NCI-H2029 (cell line): ENCODE data around the gene HM13.
"Not testable (repeated sequence)": the region's sequence is repeated elsewhere in the genome, so short reads cannot be mapped to it uniquely, and the experiment has no call there.

ENCODE experiments used
- DNase-seq: peaks from one replicate; lab custom pipeline; 2025; lab: John Stamatoyannopoulos, UW

HM13 gene

DNA sequence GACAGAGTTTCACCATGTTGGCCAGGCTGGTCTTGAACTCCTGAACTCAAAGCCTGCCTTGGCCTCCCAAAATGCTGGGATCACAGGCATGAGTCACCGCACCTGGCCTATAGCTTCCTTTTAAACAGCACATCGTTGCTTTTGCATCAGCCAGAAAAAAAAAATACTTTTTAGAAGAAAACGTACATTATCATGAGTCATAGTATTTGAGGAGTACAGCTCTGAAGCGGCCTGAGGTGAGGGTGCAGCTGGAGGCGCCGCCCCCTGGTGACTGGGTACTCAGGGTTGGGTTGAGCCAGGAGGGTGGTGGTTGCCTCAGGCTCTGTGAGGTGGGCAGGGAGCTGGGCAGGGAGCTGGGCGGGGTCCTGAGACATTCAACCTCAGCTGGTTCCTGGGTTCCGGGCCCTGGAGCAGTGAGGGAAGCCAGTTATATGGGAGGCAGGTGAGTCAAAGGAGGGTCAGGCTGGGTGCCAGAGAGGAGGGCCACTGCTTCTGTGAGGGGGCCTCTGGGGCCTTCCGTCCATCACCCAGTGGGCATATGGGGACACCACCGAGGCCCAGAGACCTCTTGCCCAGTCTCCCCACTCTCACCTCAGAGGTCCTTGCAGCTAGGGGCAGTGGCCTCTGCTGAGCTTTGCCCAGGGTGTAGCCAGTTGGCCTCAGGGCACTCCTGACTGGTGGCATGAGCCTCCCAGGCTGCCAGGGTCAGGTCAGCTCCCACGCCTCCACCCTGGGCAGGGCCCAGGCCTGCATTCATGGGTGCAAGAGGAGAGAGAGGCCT, 79.2 kb downstream of the HM13 start:
- DNase-seq: no peak

DNA sequence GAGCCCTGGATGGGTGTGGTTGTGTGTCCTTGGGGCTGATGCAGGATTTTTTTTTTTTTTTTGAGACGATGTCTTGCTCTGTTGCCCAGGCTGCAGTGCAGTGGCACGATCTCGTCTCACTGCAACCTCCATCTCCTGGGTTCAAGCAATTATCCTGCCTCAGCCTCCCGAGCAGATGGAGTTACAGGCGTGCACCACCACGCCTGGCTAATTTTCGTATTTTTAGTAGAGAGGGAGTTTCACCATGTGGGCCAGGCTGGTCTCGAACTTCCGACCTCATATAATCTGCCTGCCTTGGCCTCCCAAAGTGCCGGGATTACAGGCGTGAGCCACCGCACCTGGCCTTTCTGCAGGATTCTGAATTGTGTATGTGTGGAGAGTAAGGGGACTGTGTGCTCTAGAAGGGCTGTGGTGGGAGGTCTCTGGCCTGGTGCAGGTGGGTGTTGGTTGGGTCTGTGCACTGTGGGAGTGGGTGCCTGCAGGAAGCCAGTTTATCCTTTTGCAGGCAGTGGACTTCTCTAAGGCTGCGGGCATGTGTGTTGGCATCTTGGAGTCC, 79.8 kb downstream of the HM13 start:
- no peak for DNase-seq

DNA sequence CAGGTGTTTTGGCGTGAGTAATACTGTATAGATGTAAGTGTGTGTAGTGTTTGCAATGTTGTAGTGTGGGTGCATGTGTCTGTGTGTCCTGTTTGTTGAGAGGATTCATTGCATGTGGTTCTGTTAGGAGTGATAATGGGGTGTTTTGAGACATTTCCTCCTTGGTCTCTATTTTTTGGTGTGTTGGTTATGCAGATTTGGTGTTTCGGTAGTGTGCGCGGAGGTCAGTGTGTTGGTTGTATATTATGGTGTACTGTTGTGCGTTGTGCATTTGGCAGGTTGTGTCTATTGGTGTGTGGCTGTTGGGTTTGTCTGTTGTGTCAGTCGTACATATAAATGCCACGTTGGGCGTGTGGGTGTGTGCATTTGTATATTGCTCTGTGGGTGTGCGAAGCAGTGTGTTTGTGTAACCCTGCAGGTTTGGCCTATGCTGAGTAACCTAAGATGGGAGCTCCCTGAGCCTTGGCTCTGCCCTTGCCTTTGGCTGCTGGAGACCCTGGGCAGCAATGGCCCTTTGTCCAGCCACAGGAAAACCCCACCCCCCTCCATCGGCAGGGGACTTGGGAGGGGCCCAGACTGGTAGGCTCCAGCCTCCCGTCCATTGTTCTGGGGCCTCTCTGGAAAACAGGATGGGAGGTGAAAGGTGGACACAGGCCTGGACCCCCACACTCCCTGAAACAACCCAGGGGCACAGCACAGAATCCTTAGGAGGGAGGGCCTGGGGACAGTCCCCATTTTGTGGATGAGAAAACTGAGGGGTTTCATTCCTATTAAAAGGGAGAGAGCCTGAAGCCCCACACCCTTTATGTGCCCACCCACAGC, 80.5 kb downstream of the HM13 start:
- no peak for DNase-seq

DNA sequence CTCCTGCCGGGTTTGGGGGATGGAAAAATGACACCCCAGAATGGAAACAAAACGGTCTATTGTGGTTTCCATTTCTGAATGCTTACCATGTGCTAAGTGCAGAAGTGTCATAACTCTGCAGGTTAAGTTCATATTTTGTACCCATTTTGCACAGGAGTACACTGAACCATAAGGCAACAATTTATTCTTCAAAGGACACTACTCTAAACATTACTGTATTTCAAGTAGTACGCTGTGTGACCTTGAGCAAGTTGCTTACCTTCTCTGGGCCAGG, 81.1 kb downstream of the HM13 start:
- DNase-seq: no peak

DNA sequence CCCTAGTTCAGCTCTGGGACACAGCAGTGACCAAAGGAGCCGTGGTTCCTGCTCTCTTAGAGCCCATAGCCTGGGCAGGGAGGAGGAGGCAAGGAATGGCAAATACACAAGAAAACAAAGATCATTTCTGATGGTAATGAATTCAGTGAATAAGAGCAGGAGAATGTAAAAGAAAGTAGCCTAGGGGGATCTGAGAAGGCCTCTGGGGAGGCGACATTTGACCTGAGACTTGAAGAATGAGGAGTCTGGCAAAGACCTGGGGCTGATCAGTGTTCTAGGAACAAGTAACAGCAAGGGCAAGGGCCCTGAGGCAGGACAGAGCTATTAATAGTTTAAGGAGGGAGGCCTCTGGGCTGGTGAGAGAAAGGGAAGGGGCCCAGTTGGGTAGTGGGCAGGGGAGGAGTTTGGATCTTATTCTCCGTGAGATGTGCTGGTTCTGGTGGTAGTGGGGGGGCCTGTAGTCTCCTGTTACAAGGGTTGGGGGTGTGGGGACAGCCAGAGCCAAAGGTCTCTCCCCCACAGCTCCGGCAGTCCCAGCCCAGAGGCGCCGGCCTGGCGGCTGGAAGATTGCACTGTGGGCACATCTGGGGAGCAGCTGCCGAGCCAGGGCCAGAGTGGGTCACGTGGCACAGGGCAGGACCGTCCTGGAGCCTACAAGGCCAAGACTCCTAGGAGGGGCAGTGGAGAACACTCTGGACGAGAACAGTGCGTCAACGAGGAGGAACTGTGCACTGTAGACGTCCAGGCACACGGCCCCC, 81.6 kb downstream of the HM13 start:
- peak; percentile 35 for DNase-seq

DNA sequence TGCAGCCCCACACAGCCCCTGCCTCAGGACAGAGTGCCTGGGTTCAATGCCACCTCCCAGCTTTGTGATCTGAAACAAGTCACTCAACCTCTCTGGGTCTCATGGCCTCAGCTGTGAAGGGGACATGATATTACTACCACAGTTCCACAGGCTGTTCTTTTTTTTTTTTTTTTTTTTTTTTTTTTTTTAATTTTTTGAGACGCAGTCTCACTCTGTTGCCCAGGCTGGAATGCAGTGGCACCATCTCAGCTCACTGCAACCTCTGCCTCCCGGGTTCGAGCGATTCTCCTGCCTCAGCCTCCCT, 82.1 kb downstream of the HM13 start:
- DNase-seq: not testable (repeated sequence)

DNA sequence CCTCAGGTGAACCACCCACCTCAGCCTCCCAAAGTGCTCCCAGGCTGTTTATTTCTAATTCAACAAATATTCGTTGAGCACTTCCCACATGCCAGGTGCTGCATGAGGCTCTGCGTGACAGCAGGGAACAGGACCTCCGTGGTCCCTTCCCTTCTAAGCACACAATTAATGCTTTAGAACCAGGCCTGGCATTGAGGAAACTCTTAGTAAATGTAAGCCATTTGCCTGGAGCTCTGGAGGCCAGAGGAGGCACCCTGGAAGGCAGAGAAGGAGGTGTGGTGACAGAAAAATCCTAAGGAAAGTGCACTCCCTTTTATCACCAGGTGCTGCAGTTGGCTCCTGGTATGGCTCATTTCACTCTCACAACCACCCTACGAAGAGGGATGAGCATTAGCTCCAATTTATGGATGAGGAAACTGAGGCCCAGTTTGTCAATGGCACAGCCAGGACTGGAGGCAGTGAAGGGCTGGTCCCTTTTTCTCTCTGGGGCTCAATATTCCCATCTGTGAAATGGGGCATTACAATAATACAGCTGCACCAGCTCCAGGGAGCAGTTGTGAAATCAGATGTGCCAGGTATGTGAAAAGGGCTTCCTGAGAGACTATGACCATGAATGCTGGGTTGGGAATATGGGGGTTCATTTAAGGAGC, 82.7 kb downstream of the HM13 start:
- DNase-seq: peak; percentile 69

DNA sequence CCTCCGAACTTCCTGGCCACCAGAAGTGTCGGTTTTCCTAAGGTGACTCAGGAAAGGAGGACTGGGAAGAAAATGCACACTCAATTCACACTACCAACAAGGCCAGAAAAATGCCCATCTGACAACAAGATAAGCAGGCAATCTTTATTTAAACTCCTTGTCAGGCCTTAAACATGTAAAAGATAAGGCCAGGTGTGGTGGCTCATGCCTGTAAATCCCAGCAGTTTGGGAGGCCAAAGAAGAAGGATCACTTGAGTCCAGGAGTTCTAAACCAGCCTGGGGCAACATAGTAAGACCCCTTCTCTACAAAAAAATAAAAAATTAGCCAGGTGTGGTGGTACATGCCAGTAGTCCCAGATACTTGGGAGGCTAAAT, 83.2 kb downstream of the HM13 start:
- no peak for DNase-seq

DNA sequence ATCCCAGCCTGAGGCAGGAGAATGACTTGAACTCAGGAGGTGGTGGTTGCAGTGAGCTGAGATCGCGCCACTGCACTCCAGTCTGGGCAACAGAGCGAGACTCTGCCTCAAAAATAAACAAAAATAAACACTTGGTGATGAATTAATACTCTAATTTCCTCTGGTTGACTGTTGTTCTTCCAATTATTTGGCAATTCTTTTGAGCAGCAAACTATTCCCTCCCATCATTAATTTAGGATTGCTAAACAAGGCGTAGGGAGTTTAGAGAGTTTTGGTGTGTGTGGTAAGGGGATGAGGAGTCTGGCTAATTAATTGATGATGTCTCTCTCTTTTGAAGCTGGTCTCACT, 88.2 kb downstream of the HM13 start:
- DNase-seq: no peak

DNA sequence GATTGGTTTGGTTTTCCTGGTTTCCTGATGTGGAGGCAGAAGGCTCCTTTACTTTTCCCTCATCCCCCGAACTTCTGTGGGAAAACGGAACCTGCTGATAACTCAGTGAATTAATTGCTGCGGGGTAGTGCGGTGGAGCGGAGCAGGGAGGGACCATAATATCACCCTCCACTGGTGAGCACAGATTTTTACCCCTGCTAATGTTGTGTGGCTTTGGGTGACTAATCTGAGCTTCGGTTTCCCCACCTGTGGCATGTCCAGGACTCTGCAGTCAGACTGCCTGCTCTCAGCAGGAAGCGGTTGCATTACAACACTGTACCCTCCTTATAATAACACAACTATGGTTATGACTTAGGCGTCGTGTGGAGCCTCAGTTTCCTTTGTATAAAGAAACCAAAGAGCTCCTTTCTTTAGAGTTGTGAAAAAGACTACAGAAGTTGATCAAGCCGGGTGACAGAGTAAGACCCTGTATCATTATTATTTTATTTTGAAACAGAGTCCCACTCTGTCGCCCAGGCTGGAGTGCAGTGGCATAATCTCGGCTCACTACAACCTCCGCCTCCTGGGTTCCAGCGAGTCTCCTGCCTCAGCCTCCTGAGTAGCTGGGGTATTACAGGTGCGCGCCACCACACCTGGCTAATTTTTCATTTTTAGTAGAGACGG, 88.7 kb downstream of the HM13 start:
- no peak for DNase-seq

DNA sequence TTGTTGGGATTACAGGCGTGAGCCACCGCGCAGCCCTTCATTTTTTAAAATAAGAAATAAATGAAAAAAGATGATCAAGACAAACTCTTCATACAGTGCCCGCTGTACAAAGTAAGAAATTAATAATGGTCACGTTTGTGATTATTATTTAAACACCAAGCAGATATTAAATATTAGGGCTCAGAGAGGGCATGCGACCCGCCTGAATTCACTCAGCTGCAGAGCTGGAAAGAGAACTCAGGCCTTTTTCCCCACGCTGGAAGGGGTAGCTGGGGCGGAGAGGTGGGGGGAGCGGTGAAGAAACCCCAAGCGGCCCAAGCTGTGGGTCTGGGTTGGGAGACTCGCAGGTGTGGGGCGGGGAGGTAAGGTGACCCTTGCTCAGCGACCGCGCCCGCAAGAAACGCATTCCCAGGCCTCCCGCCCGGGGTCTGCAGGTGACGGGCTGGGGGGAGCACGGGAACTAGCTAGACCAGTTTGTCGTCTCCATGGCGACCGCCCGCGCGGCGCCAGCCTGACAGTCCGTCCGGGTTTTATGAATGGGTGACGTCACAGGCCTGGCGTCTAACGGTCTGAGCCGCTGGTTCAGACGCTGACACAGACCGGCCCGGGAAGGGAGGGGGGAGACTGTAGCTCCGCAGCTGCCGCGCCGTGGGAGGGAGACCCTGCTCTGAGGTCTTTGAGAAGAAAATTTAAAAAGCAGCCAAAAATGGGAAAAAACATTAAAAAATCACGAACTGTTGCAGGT, 89.8 kb downstream of the HM13 start:
- DNase-seq: peak; percentile 99

DNA sequence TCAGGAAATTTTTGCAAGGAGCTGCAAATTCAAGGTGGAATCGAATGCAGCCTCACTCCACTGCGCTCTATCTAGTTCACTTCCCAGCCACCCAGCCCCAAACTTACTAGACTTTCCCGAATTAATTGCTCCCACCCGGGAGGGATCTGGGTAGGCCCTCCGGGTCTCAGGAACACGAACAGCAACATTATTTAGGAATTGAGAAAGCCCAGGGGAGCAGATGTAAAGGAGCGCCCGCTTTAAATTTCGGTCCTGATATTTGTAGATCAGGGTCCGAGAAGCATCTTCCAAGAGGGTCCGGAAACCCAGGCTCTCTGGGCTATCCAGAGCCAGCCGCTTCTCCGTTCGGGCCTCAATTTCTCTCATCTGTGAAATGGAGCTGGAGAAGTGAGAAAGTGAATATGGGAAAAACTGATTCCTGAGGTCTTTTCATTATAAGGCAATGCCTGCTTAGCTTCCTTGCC, 90.4 kb downstream of the HM13 start:
- no peak for DNase-seq

DNA sequence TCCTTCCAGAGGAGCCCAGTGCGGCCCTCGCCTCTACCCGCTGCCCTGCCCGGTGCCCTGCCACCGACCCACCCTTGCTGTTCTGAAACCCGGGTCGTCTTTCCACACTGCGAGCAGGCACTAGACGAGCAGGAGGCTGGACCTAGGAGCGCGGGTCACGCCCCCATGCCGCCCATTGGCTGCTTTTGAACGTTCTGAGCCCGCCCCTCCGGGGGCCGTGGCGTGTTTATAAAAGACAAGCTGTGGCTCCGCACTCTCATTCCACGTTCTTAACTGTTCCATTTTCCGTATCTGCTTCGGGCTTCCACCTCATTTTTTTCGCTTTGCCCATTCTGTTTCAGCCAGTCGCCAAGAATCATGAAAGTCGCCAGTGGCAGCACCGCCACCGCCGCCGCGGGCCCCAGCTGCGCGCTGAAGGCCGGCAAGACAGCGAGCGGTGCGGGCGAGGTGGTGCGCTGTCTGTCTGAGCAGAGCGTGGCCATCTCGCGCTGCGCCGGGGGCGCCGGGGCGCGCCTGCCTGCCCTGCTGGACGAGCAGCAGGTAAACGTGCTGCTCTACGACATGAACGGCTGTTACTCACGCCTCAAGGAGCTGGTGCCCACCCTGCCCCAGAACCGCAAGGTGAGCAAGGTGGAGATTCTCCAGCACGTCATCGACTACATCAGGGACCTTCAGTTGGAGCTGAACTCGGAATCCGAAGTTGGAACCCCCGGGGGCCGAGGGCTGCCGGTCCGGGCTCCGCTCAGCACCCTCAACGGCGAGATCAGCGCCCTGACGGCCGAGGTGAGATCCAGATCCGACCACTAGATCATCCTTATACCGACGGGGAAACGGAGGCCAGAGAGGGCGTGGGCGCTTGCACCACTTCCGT, 91.0 kb downstream of the HM13 start, which contains the start of gene ID1:
ID1 (plus strand) TSS at position 259 of the 871 bp plus-strand sequence; CDS start at position 358, 99 bp downstream.
- DNase-seq: peak; percentile 98

DNA sequence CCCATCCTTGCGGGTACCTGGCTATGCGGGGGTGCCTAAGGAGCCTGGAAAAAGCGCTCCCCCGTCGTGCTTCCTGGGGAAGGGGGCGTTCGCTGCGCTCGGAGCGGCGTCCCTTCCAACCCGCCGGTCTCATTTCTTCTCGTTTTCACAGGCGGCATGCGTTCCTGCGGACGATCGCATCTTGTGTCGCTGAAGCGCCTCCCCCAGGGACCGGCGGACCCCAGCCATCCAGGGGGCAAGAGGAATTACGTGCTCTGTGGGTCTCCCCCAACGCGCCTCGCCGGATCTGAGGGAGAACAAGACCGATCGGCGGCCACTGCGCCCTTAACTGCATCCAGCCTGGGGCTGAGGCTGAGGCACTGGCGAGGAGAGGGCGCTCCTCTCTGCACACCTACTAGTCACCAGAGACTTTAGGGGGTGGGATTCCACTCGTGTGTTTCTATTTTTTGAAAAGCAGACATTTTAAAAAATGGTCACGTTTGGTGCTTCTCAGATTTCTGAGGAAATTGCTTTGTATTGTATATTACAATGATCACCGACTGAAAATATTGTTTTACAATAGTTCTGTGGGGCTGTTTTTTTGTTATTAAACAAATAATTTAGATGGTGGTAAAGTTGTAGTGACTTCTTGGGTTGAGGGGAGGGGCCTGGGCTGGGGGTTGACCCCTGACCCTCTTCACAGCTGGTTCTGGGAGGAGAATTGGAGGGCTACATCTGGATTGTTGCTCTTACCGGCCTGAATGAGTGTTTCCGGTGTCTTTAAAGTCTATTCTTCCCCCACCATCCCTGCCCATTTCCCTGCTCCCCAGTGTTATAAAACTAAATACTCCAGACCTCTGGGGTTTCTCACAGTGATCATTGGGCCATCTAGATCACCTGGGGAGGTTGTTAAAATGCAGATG, 91.9 kb downstream of the HM13 start:
- peak; percentile 31 for DNase-seq

DNA sequence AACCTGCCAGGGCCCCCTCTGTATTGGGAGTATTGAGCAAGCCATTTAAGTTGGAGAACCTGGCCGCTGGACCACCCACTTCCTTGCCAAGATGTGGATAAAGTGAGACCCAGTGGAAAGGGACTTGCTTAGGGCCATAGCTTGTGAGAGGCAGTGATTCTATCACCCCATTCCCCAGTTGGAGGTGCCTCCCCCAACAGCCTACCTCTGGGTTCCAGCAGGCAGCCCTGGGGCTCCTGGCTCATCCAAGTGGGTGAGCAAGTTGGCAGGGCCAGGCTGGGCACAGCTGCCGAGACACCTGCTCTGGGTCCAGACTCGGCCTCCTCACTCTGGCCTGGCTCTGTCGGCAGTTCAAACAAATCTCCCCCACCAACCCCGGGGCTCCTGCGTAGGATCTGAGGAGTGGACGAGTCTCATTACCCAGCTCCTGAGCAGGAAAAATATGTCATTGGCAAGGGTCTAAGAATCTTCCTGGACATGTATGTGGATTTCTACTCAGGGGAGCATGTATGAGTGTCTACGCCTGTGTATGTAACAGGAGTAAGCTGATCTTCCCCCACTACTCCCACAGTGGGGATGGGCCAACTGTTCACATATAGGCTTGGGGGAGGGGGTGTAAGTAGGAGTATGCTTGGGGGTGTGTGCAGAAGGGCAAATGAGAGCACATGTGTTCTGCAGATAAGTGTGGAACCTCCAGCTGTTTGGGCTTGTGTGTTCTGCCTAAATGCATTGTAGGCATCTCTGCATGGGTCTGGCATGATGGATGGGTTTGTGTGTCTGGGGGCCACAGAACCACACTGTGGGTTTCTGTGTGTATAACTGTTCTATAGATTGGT, 92.8 kb downstream of the HM13 start:
- DNase-seq: peak; percentile 85

DNA sequence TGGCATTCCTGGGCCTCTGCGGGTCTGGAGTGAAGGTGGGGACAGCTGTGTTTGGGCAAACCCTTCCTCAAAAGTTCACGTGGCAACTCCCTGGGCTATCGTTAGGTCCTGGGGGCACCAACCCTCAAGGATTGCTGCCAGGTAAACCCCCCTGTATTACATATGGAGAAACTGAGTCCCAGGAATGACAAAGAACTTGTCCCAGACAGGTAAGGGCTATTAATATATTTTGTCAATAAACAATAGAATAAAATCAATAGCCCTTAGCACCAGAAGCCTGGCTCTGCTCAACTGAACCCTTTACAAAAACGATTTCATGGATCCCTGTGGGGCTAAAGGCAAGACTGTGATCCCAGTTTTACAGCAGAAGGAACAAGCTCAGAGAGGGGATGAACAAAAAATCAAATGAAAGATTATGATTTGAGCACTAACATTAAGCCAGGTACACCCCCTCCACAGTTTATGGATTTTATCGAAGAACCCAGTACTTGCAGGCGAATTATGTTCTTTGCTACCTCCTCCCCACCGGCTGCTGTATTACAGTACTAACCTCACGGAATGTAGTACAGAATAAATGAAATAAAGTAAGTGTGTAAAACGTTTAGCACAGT, 93.5 kb downstream of the HM13 start:
- no peak for DNase-seq

DNA sequence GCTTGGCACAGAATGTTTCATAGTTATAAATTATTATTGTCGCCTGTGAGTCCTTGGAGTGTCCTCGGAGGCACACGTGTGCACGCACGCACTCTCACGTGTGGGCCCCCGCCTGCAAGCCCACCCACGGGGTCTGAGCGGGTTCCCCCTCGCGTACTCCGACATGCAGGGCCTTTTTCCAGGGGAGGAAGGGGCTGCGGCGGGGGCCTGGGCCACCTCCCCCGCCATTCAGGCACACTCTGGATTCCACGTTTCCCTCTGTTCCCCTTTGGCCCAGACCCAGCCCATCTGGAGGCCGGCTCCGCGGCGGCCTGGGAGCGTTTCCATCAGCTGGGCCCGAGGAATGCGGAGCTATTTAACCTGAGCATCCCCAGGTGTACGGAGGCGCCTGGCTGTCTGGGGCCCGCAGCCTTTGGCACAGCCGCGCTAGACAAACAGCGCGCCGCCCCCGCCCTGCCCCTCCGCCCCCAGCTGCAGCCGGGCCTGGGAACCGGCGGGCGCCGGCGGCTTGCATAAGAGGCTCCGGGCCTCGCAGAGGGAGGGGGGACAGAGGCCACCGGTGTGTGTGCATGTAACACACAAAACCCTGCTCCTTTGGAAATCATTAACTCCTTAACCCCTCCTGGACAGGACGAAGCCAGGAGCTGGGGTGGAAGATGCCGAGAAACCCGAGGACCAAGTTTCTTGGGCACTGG, 94.2 kb downstream of the HM13 start:
- peak; percentile 97 for DNase-seq
